UCSD-AML1 (cell line): ENCODE results near the gene CCDC85A.
A peak's percentile ranks its signal among the peaks of the same experiment; 100 is the strongest.
"Not testable (repeated sequence)": the region's sequence is repeated elsewhere in the genome, so short reads cannot be mapped to it uniquely, and the experiment has no call there.

Experiments
- DNase-seq: peaks from one replicate; lab custom pipeline; 2025; ENCODE audit not compliant: unreplicated experiment; lab: John Stamatoyannopoulos, UW

The CCDC85A gene

DNA sequence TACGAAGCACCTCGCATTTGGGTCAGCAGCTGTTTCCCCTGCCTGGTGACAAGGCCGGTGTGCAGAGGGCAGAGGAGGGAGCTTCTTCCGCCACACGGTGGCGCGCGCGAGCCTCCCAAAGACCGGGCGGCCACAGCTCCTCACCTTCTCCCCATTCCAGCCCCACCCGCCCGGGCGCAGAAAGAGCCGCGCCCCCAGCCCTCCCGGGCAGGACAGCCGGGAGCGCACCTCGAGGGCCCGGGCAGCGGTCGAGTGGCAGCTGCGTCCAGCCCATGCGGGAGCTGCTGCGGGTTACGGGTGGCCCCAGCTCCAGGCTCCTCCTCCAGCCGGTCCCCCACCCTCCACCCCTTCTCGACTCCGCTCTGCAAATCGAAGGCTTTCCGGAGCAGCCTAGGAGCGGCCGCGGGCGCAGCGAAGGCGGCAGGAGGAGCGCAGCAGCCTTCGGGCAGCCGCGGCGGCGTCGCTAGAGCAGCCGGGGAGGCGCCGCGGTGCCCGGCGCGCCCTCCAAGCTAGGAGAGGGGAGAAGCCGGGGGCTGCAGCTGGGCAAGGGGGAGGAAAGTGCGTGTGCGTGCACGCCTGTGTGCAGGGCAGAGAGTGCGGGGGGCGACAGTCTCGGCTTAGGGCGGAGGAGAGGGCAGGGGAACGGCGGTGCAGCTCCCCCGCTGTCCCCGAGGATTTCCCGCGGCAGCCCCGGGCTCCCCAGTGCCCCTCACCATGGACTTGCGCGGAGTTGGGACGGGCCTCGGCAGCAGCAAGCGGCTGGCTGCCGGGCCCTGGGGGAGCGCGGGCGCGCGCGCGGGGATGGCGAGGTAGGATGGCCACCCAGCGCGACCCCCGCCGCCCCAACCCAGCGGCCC is at the start of gene CCDC85A:
Gene CCDC85A (plus strand): TSS at position 348 of the 857 bp plus-strand sequence. CDS start 635 bp downstream, outside the sequence.
- peak; percentile 80 for DNase-seq

DNA sequence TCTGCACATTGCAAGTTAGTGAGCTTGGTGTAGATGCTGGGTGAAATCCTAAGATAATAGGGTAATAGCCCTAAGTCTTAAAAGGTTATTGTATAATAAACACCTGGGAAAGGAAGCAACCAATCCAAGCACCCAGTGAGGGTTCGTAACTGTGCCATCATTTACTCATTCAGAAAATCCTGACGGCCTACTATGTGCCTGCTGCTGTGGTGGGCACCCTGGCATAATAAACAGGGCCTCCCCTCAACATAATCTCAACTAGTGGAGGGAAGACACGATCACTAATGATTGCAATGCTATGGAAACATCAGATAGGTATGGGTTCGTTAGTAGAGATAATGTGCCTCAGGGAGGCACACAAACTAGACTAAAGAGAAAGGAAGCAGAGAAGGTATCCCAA is 48.9 kb upstream of the CCDC85A start:
- no peak for DNase-seq

DNA sequence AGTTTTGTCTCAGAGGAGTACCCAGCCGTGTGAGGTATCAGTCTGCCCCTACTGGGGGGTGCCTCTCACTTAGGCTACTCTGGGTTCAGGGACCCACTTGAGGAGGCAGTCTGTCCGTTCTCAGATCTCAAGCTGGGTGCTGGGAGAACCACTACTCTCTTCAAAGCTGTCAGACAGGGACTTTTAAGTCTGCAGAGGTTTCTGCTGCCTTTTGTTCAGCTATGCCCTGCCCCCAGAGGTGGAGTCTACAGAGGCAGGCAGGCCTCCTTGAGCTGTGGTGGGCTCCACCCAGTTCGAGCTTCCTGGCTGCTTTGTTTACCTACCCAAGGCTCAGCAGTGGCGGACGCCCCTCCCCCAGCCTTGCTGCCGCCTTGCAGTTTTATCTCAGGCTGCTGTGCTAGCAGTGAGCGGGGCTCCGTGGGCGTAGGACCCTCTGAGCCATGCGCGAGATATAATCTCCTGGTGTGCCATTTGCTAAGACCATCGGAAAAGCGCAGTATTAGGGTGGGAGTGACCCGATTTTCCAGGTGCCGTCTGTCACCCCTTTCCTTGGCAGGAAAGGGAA is 41.2 kb upstream of the CCDC85A start:
- DNase-seq, result not testable (repeated sequence)

DNA sequence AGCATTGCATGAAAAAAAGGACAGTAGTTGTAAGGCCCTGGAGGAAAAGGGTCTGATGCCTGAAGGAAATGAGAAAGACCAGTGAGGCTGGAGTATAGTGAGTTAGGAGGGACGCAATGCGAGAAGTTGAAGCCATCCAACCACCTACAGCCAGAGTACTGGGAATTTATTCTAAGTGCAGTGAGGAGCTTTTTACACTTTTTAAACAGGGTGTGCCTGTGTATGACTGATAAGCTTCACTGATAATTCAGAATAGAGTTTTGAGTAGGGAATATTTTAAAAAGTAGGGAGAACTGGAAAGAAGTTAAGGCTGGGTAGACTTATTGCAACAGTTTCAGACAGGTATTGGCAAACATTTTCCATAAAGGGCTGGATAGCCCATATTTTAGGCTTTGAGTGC is 35.9 kb upstream of the CCDC85A start:
- no peak for DNase-seq

DNA sequence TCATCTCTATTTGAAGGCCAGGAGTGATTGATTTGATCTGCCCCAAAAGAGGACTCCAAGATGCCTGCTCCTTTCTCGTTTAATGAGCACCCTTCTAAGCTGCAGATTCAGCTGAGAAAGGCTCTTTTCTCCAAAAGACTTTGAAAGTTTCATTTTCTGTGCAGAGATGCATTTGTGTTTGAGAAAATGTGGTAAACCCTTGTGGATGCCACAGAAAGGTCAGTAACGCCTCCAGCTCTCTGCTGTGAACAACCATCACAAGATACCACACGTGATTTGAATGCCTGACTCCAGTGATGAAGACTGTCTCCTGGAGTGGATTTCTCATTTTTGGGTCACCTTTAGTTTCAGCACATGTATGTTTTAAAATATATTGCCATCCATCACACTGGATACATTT is 35.0 kb upstream of the CCDC85A start:
- DNase-seq, result no peak

DNA sequence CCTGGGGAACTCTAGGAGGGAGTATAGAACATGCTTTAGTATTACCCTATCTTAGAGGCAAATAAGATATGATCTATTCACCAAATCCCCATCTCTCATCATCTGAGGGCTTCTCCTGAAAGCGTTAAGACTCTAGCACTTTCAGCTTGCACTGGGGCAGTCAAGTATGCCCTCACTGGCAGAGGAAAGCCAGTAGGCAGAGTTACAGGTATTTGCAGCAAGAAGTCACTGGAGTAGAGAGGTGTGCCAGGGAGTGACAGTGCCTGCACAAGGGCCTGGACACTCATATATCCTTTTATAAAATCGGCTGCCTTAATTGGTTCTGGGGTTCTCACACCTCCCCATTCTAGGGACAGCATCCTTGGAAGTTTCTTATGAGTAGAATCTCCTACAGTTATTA is 31.9 kb upstream of the CCDC85A start:
- DNase-seq, result no peak

DNA sequence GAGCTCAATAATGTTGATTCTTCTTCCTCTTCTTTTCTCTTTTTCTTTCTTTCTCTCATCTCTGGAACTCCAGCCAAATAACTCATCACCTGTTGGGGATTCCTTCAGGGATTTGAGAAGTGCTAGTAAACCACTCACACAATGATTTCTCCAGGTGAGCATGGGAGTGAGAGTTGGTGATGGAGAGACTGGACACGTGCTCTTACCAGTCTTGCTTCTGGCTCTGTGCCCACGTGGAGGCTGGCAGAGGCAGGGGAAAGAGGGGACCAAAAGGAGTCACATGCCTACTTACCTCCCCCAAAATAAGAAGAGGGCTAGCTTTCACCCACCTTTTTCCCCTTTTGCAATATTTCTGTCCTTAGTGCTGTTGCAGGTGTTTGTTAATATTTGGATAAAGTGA is 28.6 kb upstream of the CCDC85A start:
- no peak for DNase-seq

DNA sequence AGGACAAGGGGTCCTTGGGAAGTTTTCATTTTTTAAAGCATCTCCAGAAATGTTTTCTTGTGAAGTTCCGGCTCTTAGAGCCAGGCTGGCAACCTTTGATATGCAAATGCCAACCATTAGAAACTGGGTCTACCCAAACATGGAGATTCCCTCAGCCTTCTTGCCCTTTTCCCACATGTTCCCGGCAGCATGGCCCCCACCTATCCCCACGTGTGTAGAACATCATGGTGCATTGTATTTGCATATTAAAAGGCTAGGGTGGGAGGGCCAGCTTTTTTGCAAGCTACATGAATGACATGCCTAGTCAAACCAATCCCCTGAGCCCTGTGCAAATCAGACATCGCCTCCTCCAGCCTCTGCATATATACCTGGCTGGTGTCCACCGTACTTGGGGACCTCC is 23.9 kb upstream of the CCDC85A start:
- not testable (repeated sequence) for DNase-seq

DNA sequence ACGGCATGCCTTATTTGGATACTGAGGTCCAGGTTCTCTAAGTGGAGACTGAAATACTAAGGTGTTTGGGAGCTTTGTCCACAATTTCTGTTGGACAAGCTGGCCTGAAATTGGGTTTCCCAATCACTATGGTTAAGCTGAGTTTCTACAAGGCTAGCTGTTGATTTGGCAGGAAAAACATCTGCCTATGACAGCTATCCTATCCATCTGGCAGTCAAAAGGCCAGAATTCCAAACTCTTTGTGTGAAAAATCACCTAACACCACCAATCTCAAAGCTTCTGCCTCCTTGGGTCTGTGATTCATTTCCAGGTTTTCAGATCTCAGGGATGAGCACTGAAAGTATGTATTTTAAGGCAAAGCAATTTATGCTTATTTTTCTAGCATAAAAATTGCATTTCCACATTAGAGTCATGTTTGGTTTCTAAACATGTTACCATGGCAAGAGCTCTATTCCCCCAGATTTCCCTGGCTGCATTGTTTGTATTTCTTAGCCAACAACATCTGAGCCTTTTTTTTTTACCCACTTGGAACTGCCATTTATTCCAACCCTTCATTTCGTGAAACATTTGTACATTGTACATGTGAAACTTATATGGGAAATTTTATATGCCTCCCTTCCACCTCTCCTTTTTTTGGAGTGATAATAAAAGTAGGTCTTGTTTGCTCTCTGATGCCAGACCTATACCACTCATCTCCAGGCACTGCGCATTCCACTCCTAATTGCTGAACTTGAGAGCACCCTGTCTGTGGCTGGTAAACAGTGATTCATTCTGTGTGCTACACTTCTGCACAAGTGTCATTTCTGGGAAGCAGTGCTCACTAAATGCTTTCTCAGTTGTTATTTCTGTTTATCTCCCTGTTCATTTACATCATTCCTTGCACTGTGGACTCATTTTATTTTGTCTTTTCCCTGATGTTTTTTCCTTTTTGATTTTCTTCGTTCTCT is 15.9 kb upstream of the CCDC85A start:
- DNase-seq, result no peak

DNA sequence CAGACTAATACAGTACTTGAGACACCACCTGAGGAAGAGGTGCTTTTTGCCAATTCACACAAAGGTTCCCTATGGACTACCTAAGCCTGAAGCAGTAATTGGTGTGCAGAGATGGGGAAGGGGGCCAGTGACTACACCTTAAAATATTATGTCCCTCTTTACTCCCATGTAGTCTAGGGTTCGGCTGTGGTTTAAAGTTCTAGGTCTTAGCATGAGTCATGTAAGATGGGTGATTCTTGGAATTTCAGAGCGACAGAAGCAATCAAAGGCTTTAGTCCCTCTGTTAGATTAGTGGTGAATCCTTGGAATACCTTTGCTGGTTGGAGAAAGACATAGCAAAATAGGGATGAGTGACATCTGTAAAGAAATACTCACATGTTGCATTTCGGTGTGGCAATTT is 14.3 kb upstream of the CCDC85A start:
- no peak for DNase-seq

DNA sequence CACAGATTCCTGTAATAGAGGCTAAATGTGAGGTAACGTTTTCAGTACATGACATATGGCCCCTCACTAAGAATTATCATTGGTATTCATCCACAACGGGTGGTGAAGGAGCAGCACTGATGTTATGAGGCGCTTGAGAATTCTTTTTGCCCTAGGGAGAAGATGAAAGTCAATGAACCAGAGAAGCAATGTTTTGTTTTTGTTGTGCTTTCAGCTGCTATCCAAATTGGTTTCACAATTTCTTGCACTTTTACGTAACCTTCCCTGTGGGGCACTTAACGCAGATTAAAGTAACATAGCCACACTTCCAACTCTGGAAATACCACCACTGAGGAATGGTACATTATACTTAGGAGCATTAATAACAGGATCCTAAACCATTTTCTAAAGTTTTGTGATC is 13.3 kb upstream of the CCDC85A start:
- DNase-seq, result no peak

DNA sequence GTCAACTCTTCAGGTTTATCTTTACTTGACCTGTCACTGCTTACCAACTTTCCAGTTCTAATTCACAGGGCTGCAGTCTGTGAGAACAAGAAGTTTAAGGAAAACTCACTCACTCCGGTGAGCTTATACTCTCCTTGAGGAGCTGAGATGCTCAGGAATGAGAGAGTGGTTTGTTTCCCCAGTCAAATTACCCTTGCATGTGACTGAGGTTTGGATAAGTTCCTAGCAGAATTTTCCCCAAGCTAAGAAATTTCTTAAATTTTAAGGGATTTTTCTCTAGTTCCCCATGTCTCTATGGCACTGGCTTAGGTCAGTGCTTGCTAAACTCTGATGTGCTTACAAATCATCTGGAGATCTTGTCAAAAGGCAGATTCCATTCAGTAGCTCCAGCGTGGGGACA is 12.8 kb upstream of the CCDC85A start:
- DNase-seq, result no peak

DNA sequence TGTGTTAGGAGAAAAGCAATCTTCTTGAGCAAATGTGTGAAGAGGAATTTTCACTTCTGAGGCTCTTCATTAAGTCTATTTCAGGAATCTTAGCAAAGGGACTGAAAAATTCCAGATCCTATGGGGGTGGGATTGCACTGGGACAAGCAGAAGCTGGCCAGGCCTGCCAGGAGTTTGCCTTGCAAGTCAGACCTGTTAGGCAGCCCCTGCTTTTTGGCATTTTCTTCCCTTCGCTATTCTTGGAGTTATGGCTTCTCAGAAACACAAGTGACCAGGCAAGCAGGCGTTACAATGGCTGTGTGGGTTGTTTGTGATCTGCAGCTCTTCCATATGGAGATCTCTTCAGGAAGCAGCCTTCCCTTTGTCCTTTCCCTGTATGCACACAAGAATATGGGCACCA is 8.0 kb upstream of the CCDC85A start:
- no peak for DNase-seq

DNA sequence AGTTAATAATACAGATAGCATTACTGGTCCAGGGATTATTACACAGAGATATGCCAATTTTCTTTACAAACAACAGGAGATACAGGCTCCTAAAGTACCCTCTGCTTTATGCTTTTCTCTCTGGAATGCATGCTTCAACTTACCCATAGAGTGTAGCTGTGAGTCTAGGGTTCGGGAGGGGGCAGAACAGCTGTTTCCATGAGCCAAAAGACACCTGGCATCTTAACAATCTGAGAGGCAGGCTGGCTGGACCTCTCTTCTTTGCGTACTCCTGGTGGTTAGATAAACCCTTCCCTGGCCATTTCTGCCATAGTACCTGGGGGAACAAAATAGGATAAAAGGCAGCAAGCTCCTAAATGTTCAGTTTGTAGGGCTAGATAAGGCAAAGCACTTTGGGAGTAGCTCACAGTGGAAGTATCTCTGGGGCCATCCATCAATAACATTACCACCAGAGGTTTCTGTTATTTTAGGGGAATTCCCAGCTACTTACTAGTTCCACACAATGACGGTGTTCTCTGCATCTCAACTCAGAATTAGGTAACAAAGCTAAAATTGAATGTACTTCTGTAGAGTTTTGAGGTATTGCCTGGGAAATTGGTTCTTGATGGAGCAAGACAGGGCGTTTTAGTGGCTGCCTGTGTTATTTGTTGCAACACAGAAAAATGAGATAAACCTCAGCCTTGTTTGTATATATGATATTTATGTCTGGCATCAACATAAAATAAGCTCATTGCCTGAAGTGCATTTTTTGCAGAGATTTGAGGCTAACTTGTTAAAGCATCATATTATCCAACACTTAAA is 6.2 kb upstream of the CCDC85A start:
- DNase-seq, result no peak

DNA sequence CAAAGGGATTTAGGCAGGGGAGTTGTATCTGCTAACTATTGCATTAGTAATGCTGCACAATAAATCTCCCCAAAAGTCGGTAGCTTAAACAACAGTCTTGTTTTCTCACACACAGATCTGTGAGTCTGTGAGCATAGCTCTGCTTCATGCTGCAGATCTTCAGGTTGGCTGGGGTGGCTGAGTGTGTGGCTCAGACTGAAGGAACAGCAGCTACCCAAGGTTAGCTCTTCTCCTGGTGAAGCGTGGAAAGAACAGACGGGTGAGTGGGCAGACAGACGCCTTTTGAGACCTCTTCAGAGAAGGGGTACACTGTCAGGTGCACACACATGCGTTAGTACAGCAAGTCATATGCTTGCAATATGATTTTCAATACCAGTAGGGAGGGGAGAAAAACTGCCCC is 3.9 kb upstream of the CCDC85A start:
- no peak for DNase-seq

DNA sequence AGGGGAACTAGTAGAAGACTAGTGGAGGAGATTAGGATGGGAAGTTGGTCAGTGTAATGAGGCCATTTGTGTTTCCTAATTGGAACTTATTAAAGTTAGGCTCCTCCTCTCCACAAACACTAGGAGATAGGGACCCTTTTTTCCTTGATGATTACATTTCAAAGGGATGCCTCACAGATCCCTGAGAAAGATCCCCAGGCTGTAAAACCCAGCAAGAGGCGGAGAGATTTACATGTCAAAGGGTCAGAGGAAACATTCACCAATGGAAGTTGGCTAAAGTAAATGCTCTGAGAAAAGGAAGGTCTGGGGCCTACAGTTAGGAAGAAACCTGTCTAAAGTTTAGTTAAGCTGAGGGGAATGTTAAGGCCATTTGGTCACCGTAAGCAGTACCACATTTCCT is 1.4 kb upstream of the CCDC85A start:
- no peak for DNase-seq

DNA sequence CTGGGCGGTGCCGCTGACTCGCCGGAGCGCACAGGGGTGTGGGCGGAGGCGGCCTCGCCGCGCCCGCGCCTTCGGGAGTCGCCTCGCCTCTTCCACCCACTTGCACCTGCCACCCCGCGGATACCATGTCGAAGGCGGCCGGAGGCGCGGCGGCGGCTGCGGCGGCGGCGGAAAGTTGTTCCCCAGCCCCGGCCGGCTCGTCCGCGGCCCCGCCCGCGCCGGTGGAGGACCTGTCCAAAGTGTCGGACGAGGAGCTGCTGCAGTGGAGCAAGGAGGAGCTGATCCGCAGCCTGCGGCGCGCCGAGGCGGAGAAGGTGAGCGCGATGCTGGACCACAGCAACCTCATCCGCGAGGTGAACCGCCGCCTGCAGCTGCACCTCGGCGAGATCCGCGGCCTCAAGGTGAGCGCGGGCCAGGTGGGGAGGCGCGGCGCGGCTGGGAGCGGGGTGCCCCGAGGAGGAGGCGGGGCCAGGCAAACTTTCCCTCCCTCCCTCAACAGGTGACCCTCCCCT is 766 bp downstream of the CCDC85A start:
- no peak for DNase-seq

DNA sequence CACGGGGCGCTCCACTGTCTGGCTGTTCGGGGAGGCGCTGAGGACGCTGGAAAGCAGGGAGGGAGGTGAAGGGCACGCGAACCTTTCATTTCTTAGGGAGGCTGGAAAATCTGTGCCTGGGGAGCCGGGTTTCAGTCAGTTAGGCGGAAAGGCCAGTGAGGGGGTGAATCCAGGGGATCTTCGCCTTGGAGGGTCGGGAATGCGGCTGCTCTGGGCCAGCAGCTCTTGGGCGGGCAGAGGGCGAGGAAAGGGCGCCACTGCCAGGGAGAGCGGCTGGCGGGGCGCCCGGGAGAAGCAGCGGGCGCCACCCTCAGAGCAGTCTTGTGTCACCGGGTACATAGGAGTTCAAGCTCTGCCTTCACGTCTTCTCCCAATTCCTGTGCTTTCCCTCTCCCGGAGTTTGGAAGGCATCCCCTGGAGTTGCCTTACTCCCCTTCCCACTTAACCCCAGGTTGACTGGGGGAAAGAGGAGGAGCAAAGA is 1.4 kb downstream of the CCDC85A start:
- no peak for DNase-seq

DNA sequence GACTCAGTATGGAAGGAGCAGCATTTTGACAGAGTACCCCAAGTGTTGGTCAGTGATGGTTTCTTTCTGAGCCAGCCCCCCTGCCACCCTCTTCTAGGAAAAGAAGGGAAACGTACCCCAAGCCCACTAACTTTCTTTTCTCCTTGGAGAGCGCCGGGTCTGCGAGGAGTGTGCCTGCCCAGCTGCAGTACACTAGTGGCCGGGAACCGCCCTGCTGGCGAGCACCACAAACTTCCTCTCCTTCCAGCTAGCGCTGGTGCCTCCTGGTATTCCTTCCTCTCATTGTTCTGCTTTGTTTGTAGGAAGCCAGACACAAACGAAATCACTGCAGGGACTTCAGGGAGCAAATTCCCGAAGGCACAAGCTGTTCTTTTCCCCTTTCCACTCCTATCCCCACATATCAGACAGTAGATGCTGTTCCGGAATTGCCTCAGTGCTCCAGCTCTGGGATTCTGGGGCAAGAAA is 1.8 kb downstream of the CCDC85A start:
- peak; percentile 21 for DNase-seq

DNA sequence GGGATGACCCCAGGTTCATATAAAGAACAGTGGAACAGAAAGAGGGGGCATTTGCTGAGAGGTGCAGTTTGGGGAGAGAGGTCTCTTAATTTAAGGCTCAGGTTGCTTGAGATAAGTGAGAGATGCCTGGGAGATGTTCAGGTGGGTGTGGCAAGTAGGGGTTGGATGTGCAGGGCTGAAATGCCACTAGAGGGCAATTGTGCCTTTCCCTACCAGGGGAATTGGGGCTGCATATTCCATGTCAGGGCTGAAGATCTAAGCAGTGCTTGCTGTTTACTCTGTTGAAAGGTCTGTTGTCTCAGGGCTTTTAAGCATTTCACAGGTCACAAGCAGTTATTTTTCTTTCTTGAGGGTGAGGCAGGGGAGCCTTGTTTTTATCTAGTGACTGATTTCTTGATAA is 7.8 kb downstream of the CCDC85A start:
- DNase-seq, result no peak
